GM19238 (cell line): ENCODE results near the gene CBX1.
"Not testable (repeated sequence)": the region's sequence is repeated elsewhere in the genome, so short reads cannot be mapped to it uniquely, and the experiment has no call there.

Experiments
- DNase-seq: peaks from one replicate; pipeline ENCODE4 v3.0.0; 2011; ENCODE audit warnings: low spot score; ENCODE audit not compliant: insufficient read length

CBX1 gene

GRCh38 chr17:48074322-48075081, 26.8 kb downstream of the CBX1 start:
- DNase-seq, result no peak

GRCh38 chr17:48073566-48074094, 27.6 kb downstream of the CBX1 start:
- DNase-seq, result not testable (repeated sequence)

- not testable (repeated sequence) for DNase-seq
Observed at GRCh38 chr17:48072811-48073210, 28.5 kb downstream of the CBX1 start.

- DNase-seq, result no peak
Observed at GRCh38 chr17:48071654-48072053, 29.6 kb downstream of the CBX1 start.

GRCh38 chr17:48070195-48070594, 31.1 kb downstream of the CBX1 start:
- no peak for DNase-seq

GRCh38 chr17:48068491-48068961, 32.8 kb downstream of the CBX1 start:
- DNase-seq, result no peak

- not testable (repeated sequence) for DNase-seq
Observed at GRCh38 chr17:48067808-48068207, 33.5 kb downstream of the CBX1 start.

- DNase-seq, result no peak
Observed at GRCh38 chr17:48067245-48067644, 34.0 kb downstream of the CBX1 start.

GRCh38 chr17:48066656-48067055, 34.6 kb downstream of the CBX1 start:
- no peak for DNase-seq

- no peak for DNase-seq
Observed at GRCh38 chr17:48066192-48066591, 35.1 kb downstream of the CBX1 start.

GRCh38 chr17:48064638-48065037, 36.6 kb downstream of the CBX1 start:
- no peak for DNase-seq

GRCh38 chr17:48062273-48062672, 39.0 kb downstream of the CBX1 start:
- DNase-seq, result no peak

GRCh38 chr17:48060249-48060648, 41.0 kb downstream of the CBX1 start:
- DNase-seq, result no peak

GRCh38 chr17:48059125-48059668, 42.1 kb downstream of the CBX1 start:
- no peak for DNase-seq

GRCh38 chr17:48058393-48059124, 42.7 kb downstream of the CBX1 start:
- DNase-seq, result no peak

GRCh38 chr17:48057626-48058025, 43.7 kb downstream of the CBX1 start:
- DNase-seq, result no peak

- no peak for DNase-seq
Observed at GRCh38 chr17:48056879-48057278, 44.4 kb downstream of the CBX1 start.

- DNase-seq, result no peak
Observed at GRCh38 chr17:48056246-48056745, 45.0 kb downstream of the CBX1 start.

GRCh38 chr17:48055531-48056245, 45.6 kb downstream of the CBX1 start:
- DNase-seq, result no peak

- DNase-seq, result no peak
Observed at GRCh38 chr17:48054238-48055185, 46.8 kb downstream of the CBX1 start.
